Body of pancreas (tissue), 4 donors: ENCODE results near the gene MRFAP1L1. TPM values are rescaled to one million over a fixed set of nuclear protein-coding genes. Genes with fewer than 3 reads are reported as not detected.

Source experiments
- ATAC-seq: fragments of 150-250 bp; one replicate; pipeline ENCODE4 v1.9.1; 2016
- DNase-seq, 4 donors: peaks; one replicate each; pipeline ENCODE4 v3.0.0-alpha.2; 2019
- H3K27ac ChIP-seq, 4 donors: fragments of 200-600 bp; sonication (generic); 1 replicate in 3 of 4; 2 replicates in 1 of 4; pipeline versions ENCODE4 v1.5.1 to v1.6.1; 2016 to 2019; ENCODE audit warnings: mild to moderate bottlenecking in 1 of 4, mixed read lengths in 1 of 4, moderate library complexity in 1 of 4
- H3K27me3 ChIP-seq, 2 donors: fragments of 200-600 bp; sonication (generic); one replicate each; pipeline ENCODE4 v1.6.0; 2016; ENCODE audit warnings: mild to moderate bottlenecking in 1 of 2
- H3K36me3 ChIP-seq, 2 donors: fragments of 200-600 bp; sonication (generic); replicated peaks in 1 of 2; 2 replicates each; pipeline ENCODE4 v1.5.1; 2016; ENCODE audit warnings: low read depth in 2 of 2; ENCODE audit not compliant: insufficient read depth in 1 of 2
- H3K4me1 ChIP-seq: fragments of 200-600 bp; sonication (generic); one replicate; pipeline ENCODE4 v1.6.0; 2016
- H3K4me3 ChIP-seq, 2 donors: fragments of 200-600 bp; sonication (generic); 1 replicate in 1 of 2; 2 replicates in 1 of 2; pipeline ENCODE4 v1.5.1; 2016 to 2019
- H3K9me3 ChIP-seq, 3 donors: fragments of 200-600 bp; sonication (generic); 1 replicate in 2 of 3; 2 replicates in 1 of 3; pipeline ENCODE4 v1.5.1; 2016
- CTCF ChIP-seq, 7 experiments: fragments of 450-650 bp in 4 of 7; fragments of 200-600 bp in 3 of 7; sonication (generic) in 3 of 7; IDR thresholded peaks; one replicate each; pipeline ENCODE4 v1.5.1; 2016 to 2019; ENCODE audit warnings: antibody characterized with exemption in 7 of 7
- POLR2A ChIP-seq, 3 donors: fragments of 450-650 bp; IDR thresholded peaks; one replicate each; pipeline ENCODE4 v1.6.1; 2016; ENCODE audit warnings: antibody characterized with exemption in 3 of 3, mild to moderate bottlenecking in 2 of 3
- WGBS, 2 donors: methylation state at CpG; one replicate each; pipeline ENCODE4 v1.1.5; 2017; 5-methylcytosine and 5-hydroxymethylcytosine counted together
- intact Hi-C: fragments of 100-400 bp; cut with DNase I; formaldehyde crosslinking; loops from one replicate; pipeline ENCODE4 v1.15.1; 2023
- total RNA-seq, 2 donors: library from RNA; depleted of rRNA; stranded (reverse); fragments of >200 nt; gene quantifications; one replicate each; pipeline ENCODE4 v1.1.0, GENCODE V29; 2016

MRFAP1L1 gene
- total RNA-seq, 2 donors from 2014 or later: 34.3 to 44.1 TPM

GRCh38 chr4:6668391-6668790 is 41.3 kb downstream of the MRFAP1L1 start:
- Histone ChIP-seq H3K27me3 (no peaks in the 10 kb centered on the region), H3K36me3 (no peaks in the 10 kb centered on the region), H3K27ac (no peak overlapping the region), H3K4me1 (peaks cover 13% of the 10 kb centered on the region), H3K4me3 (no peak overlapping the region), H3K9me3 (no peaks in the 10 kb centered on the region)
- DNase-seq (no peak), ATAC-seq (no peak)
- intact Hi-C loops: no loop called here
- no peak for TF ChIP-seq POLR2A (IDR thresholded peaks at IDR 0.05)
- TF ChIP-seq CTCF (IDR thresholded peaks at IDR 0.05): no peak
- 83 to 86% methylated on average over 11 of the region's 11 CpGs for WGBS, 2 donors

GRCh38 chr4:6665320-6665654 is 44.4 kb downstream of the MRFAP1L1 start:
- Histone ChIP-seq H3K27ac (no peak overlapping the region), H3K4me1 (peaks cover 10% of the 10 kb centered on the region), H3K27me3 (no peaks in the 10 kb centered on the region), H3K4me3 (no peak overlapping the region), H3K36me3 (no peaks in the 10 kb centered on the region), H3K9me3 (no peaks in the 10 kb centered on the region)
- DNase-seq (no peak), ATAC-seq (no peak)
- intact Hi-C loops: no loop called here
- no peak for TF ChIP-seq CTCF (IDR thresholded peaks at IDR 0.05)
- WGBS, 2 donors: 92 to 98% methylated on average over 9 of the region's 9 CpGs

- DNase-seq: no peak
- intact Hi-C loops: no loop called here
- no peak for TF ChIP-seq CTCF (IDR thresholded peaks at IDR 0.05)
- H3K4me3 ChIP-seq: no peak overlapping the region
- 22 to 27% methylated on average over 24 to 55 of the region's 55 CpGs for WGBS, 2 donors
- no peaks in the 10 kb centered on the region for H3K9me3 ChIP-seq
- H3K27ac ChIP-seq: no peak overlapping the region
- H3K27me3 ChIP-seq: no peaks in the 10 kb centered on the region
- no peak for ATAC-seq
- H3K36me3 ChIP-seq: no peaks in the 10 kb centered on the region
- peaks cover 16% of the 10 kb centered on the region for H3K4me1 ChIP-seq
Observed at GRCh38 chr4:6663596-6664393, 45.9 kb downstream of the MRFAP1L1 start.

GRCh38 chr4:6662591-6662990 is 47.1 kb downstream of the MRFAP1L1 start:
- Histone ChIP-seq H3K4me3 (no peak overlapping the region), H3K27ac (no peak overlapping the region)

More at GRCh38 chr4:6662591-6662990, 47.1 kb downstream of the MRFAP1L1 start:
- 86 to 90% methylated on average over 3 of the region's 3 CpGs for WGBS, 2 donors
- intact Hi-C loops: no loop called here
- Histone ChIP-seq H3K27me3 (no peaks in the 10 kb centered on the region), H3K4me1 (peaks cover 20% of the 10 kb centered on the region), H3K9me3 (no peaks in the 10 kb centered on the region), H3K36me3 (no peaks in the 10 kb centered on the region)
- no peak for ATAC-seq
- TF ChIP-seq CTCF (IDR thresholded peaks at IDR 0.05) (no peak), POLR2A (IDR thresholded peaks at IDR 0.05) (no peak)
- DNase-seq: no peak
